Measurements from ENCODE around the gene HOXA2.

HOXA2 gene

DNA sequence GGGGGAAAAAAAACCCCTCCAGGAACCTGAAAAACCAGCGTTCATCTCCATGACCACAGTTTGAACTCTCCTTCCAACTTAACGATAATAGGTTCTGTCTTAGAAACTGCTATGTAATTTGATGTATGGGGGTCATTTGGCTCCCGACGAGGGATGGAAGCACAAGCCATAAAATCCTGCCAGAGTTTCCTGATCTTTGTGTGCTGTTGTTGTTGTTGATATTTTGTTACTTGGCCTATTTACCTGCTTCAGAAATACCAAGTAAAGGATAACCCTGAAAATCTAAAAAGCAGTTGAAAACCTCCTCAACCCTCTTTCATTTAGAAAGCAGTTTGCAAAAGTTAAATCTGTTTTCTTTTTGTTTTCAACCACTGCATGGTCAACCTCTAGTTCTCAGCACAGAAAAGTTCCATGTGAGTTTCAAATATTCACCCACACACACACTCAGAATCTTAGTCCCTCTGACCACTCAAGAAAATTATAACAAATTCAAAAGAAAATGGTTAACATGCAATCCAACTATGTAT is 9.3 kb upstream of the HOXA2 start:
- no peak for DNase-seq (ENCODE audit: low spot score)

DNA sequence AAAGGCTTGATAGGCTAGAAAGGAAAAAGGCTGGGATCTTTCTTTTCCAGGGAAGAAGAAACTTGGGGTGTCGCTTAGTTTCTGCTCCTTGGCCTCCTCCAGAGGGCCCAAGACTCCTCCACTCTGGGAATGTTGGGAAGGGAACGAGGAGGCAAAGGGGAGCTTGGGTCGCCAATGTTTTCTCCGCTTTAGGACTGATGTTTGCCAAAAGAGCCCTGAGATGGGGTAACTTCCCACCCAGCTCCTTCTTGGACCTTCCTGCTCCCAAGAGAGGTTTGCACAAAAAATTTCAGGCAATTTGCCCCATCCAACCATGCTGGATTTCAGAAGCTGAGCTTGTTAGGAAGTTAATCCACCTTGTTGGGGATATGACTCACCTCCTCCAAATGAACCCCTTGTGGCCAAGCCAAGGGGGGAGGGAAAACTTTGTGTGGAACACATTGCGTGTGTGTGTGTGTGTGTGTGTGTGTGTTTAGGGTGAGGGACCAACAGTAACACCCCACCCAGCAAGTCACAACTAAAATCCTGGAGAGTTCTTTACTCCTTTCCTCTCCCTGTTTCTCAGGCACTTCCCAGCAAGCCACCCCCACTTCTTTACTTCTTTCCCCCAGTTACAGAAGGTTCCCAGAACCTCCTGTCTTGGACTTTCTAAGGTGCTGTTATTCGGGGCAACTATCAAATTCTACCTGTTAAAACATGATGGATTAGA is 8.7 kb upstream of the HOXA2 start:
- no peak for DNase-seq (ENCODE audit: low spot score)

DNA sequence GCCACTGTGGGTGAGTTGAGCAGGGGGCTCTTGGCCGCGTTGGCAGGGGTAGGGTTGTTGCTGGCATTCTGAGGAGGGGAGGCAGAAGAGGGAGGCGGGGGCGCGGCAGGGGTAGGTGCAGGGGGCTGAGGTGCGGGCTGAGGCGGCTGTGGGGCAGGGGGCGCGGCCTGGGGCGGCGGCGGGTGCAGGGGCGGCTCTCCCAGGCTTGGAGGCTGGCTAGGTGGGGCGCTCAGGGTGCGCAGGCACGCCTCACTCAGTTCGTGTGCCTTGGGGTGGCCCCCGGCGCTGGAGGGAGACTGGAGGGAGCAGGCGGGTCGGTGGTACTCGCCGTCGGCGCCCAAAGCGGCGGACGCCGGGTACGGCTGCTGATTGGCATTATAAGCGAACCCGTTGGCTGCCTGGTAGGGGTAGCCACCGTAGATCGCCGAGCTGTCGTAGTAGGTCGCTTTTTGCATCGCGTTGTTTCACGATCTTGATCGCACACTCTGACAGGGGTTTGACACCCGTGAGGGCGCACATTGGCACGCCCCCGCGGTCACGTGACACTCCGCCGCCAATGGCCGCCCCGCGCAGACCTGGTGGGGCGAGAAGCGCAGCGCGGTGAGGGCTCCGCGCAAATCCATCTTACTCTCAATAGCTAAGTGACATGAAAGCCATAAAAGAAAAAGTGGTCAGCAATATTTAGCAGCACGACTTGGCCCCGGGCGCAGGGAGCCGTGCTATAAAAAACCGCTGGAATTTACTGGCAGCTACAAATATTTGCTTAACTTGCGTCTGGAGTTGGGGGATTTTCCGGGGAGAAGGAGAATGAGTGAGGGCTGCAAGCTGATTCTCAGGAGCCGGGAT is 7.9 kb upstream of the HOXA2 start:
- DNase-seq (ENCODE audit: low spot score): no peak

- DNase-seq (ENCODE audit: low spot score): no peak
These were observed 7.1 kb upstream of the HOXA2 start for GRCh38 chr7:27109466-27110185.

GRCh38 chr7:27108390-27109127 is 6.1 kb upstream of the HOXA2 start:
- no peak for DNase-seq (ENCODE audit: low spot score)

DNA sequence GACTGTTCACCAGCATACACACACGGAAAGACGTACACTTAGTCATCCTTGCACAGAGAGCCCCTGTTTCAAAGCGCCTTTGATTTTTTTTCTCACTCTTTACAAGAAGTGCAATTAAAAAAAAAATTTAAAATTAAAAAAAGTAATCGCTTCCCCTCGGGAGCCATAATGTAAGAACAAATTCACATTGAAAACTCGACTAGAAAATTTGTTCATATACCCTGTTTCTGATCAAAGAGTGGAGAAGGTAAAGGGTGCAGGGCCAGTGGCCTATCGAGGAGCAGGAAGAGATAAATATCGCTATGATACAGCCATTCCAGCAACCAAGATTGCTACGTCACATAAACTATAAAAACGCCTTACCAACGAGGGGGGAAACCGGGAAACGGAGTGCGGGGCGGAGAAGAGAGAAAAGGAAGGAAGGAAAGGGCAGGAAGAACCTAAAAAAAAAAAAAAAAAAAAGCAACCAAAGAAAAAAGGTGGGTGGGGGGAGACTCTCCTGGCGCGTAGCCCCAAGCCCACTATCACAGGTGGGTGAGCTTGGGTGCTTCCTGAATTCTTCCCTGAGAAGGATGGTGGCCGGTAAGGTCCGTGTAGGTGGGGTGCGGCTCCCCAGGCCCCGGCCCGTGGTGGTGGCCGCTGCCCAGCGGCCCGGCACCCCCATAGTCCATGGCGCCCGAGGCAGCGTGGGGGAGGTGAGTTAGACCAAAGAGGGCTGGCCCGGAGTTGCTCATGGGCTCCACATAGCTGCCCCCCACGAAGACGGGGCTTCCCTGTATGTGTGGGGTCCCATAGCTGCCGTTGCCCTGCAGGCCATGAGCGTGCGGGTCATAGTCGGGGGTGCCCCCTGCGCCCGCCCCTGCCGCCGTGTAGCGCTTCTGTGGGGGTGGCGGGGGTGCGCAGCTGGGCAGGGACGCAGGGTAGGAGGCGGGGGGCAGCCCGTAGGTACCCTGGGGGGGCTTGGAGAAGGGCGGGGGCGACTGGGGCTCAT is 5.2 kb upstream of the HOXA2 start:
- DNase-seq (ENCODE audit: low spot score): no peak

DNA sequence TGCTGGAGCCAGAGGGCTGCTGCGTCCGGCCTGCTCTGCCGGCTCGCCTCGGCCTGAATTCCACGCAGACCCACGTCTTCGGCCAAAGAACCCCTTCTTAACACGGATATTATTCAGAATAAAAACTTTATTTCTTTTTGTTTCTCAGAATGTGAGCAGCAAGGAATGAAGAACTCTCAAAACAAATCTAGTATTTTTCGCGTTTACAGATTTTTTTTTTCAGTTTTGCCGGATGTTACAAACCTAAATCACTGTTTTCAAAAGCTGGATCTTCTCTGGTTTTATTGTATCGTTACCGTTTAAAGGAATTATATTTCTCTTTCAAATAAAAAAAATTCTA is 4.4 kb upstream of the HOXA2 start:
- DNase-seq (ENCODE audit: low spot score): no peak

GRCh38 chr7:27106181-27106900 is 3.9 kb upstream of the HOXA2 start:
- DNase-seq (ENCODE audit: low spot score): no peak

- no peak for DNase-seq (ENCODE audit: low spot score)
These were observed 3.0 kb upstream of the HOXA2 start for GRCh38 chr7:27105301-27106031.

- no peak for DNase-seq (ENCODE audit: low spot score)
These were observed 2.0 kb upstream of the HOXA2 start for GRCh38 chr7:27104341-27105058.

- no peak for DNase-seq (ENCODE audit: low spot score)
These were observed 1.2 kb upstream of the HOXA2 start for GRCh38 chr7:27103489-27104226.

- no peak for DNase-seq (ENCODE audit: low spot score)
These were observed 414 bp downstream of the HOXA2 start for GRCh38 chr7:27101957-27102580.

GRCh38 chr7:27101171-27101956 is 1.1 kb downstream of the HOXA2 start:
- no peak for DNase-seq (ENCODE audit: low spot score)

- no peak for DNase-seq (ENCODE audit: low spot score)
These were observed 1.8 kb downstream of the HOXA2 start for GRCh38 chr7:27100694-27101170.

GRCh38 chr7:27099453-27100370 is 2.8 kb downstream of the HOXA2 start:
- DNase-seq (ENCODE audit: low spot score): no peak
